Head of caudate nucleus (tissue), 42 donors: Measurements from ENCODE around the gene TTN.
"Not testable (repeated sequence)": the region's sequence is repeated elsewhere in the genome, so short reads cannot be mapped to it uniquely, and the experiment has no call there.

Source experiments
- DNase-seq, 42 donors: peaks; one replicate each; pipeline versions ENCODE4 v3.0.0 to v3.0.0-alpha.2; 2020 to 2021; ENCODE audit warnings: mixed read lengths in 7 of 42
- intact Hi-C: fragments of 100-400 bp; cut with DNase I; formaldehyde crosslinking; loops from one replicate; pipeline ENCODE4 v1.15.0; 2022

The TTN gene

GRCh38 chr2:178579006-178579405 lies 228.2 kb downstream of the TTN start:
- intact Hi-C loops, result no loop called here
- no peak for DNase-seq

GRCh38 chr2:178574789-178575188 lies 232.4 kb downstream of the TTN start:
- intact Hi-C loops, result no loop called here
- DNase-seq, result no peak

GRCh38 chr2:178568227-178568626 lies 239.0 kb downstream of the TTN start:
- intact Hi-C loops, result no loop called here
- DNase-seq, result no peak

GRCh38 chr2:178553047-178553446 lies 254.2 kb downstream of the TTN start:
- intact Hi-C loops, result no loop called here
- DNase-seq, result peak in 3 of 42 donors; percentile 1 to 27 (median 17)

GRCh38 chr2:178550352-178550751 lies 256.9 kb downstream of the TTN start:
- intact Hi-C loops, result no loop called here
- DNase-seq, result no peak

GRCh38 chr2:178542569-178542968 lies 264.7 kb downstream of the TTN start:
- DNase-seq, result no peak
- intact Hi-C loops, result no loop called here

GRCh38 chr2:178542161-178542560 lies 265.1 kb downstream of the TTN start:
- intact Hi-C loops, result no loop called here

GRCh38 chr2:178536037-178536436 lies 271.2 kb downstream of the TTN start:
- intact Hi-C loops, result no loop called here

More at GRCh38 chr2:178542161-178542560, 265.1 kb downstream of the TTN start:
- DNase-seq, result no peak

GRCh38 chr2:178531168-178531567 lies 276.1 kb downstream of the TTN start:
- intact Hi-C loops, result no loop called here
- DNase-seq, result no peak

More at GRCh38 chr2:178536037-178536436, 271.2 kb downstream of the TTN start:
- DNase-seq, result no peak

GRCh38 chr2:178530625-178531142 lies 276.5 kb downstream of the TTN start:
- intact Hi-C loops, result no loop called here
- DNase-seq, result no peak

- intact Hi-C loops, result no loop called here
- no peak for DNase-seq
Measured at GRCh38 chr2:178530131-178530530, 277.1 kb downstream of the TTN start.

GRCh38 chr2:178529194-178529593 lies 278.0 kb downstream of the TTN start:
- intact Hi-C loops, result no loop called here
- no peak for DNase-seq

GRCh38 chr2:178528647-178529046 lies 278.6 kb downstream of the TTN start:
- no peak for DNase-seq

GRCh38 chr2:178527592-178527991 lies 279.6 kb downstream of the TTN start:
- intact Hi-C loops, result no loop called here
- no peak for DNase-seq

More at GRCh38 chr2:178528647-178529046, 278.6 kb downstream of the TTN start:
- intact Hi-C loops, result no loop called here

- no peak for DNase-seq
- intact Hi-C loops, result no loop called here
Measured at GRCh38 chr2:178526256-178526655, 281.0 kb downstream of the TTN start.

GRCh38 chr2:178525460-178525859 lies 281.8 kb downstream of the TTN start:
- intact Hi-C loops, DNase-seq: not testable (repeated sequence)

GRCh38 chr2:178525010-178525409 lies 282.2 kb downstream of the TTN start:
- intact Hi-C loops, DNase-seq: not testable (repeated sequence)

- DNase-seq, result no peak
Measured at GRCh38 chr2:178523596-178524134, 283.6 kb downstream of the TTN start.

GRCh38 chr2:178522950-178523595 lies 284.1 kb downstream of the TTN start:
- peak; percentile 60 to 90 (median 78) for DNase-seq
- intact Hi-C loops, result no loop called here

More at GRCh38 chr2:178523596-178524134, 283.6 kb downstream of the TTN start:
- intact Hi-C loops, result no loop called here

- no peak for DNase-seq
- intact Hi-C loops, result no loop called here
Measured at GRCh38 chr2:178521304-178522150, 285.7 kb downstream of the TTN start.
